ENCODE measurements around the gene SPCS2. TPM values are rescaled to one million over a fixed set of nuclear protein-coding genes. Genes with fewer than 3 reads are reported as not detected.

Gene SPCS2
- total and polyA plus RNA-seq, 2 of the 8 experiments (the other 6 are each of a cell fraction or from before 2014, with no cell fraction given) = 92.7 to 161 TPM

DNA sequence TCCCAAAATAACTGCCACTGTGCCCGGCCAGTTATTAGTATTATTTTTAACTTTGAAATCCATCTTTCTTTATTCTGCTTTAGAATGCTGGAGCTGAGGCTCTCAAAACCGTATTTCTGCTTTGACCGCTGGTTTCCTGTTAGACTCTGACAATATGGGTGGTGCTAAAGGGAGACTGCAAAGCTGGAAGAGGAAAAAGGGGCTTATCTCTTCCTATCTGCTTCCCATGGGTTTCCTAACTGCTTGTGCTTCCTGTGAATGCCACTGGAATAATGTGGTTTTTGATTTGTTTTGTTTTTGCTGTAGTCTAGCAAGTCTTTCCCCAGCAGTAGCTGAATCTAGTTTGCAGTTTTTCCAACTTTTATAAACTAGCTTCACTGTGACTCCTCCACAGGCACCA lies 43.7 kb upstream of the SPCS2 start:
- H3K9ac ChIP-seq (replicated peaks in 1 of 4; ENCODE audit: extremely low read depth in 1 of 4, low read depth in 3 of 4, low read length in 3 of 4) = no peak overlapping the region
- no peak overlapping the region for H4K91ac ChIP-seq (replicated peaks; ENCODE audit: insufficient read length, low read length)
- no peak overlapping the region for H2BK20ac ChIP-seq (ENCODE audit: low read length)
- no peaks in the 10 kb centered on the region for H3K79me2 ChIP-seq (ENCODE audit: control insufficient read depth in 1 of 2, insufficient read depth in 2 of 2, low read length in 2 of 2)
- no peak overlapping the region for H2BK5ac ChIP-seq (ENCODE audit: low read depth, low read length)
- H3K4me1 ChIP-seq (replicated peaks in 1 of 4; ENCODE audit: control insufficient read depth in 3 of 4, insufficient read depth in 4 of 4, low read length in 3 of 4) = no peaks in the 10 kb centered on the region
- no peak overlapping the region for H3K23ac ChIP-seq (ENCODE audit: insufficient read length)
- no peaks in the 10 kb centered on the region for H3K79me1 ChIP-seq (ENCODE audit: low read depth, low read length)
- no peak overlapping the region for H3K18ac ChIP-seq (ENCODE audit: extremely low read depth, low read length)
- H2BK12ac ChIP-seq (ENCODE audit: low read depth, low read length) = no peak overlapping the region
- H4K20me1 ChIP-seq (replicated peaks in 1 of 2; ENCODE audit: control insufficient read depth in 1 of 2, insufficient read depth in 2 of 2, low read length in 2 of 2) = peaks cover 0 to 2% of the 10 kb centered on the region in 2 experiments
- no peaks in the 10 kb centered on the region; a peak in 1 of 8 replicates for H3K36me3 ChIP-seq (ENCODE audit: control insufficient read depth in 2 of 4, insufficient read depth in 4 of 4, low read length in 3 of 4)
- WGBS, 2 experiments (ENCODE audit: extremely low coverage in 1 of 2, insufficient coverage in 1 of 2, insufficient read length in 1 of 2, insufficient replicate concordance in 2 of 2, low coverage in 1 of 2, low lambda C conversion rate in 2 of 2, missing lambda C conversion rate in 1 of 2) = 96% methylated on average over 3 of the region's 3 CpGs; no CpG with 5 or more reads in 1 of the 2 experiments
- no peaks in the 10 kb centered on the region for H3K27me3 ChIP-seq (replicated peaks in 1 of 4; ENCODE audit: control insufficient read depth in 3 of 4, extremely low read depth in 1 of 4, insufficient read depth in 3 of 4, low read length in 3 of 4)
- no peak overlapping the region for H4K8ac ChIP-seq (ENCODE audit: extremely low read depth, insufficient read depth, low read length)
- no peak overlapping the region for H4K5ac ChIP-seq (ENCODE audit: insufficient read length, low read depth, low read length)
- no peak overlapping the region for H2BK15ac ChIP-seq (ENCODE audit: low read length)
- DNase-seq (ENCODE audit: low read depth in 1 of 2, low spot score in 2 of 2) = no peak
- no peak overlapping the region for H2AK5ac ChIP-seq (ENCODE audit: low read depth, low read length)
- H3K23me2 ChIP-seq (ENCODE audit: low read depth, low read length) = no peaks in the 10 kb centered on the region
- H3K27ac ChIP-seq (ENCODE audit: low read depth, low read length) = no peak overlapping the region
- H3K4me3 ChIP-seq (ENCODE audit: extremely low read depth in 1 of 4, insufficient read depth in 2 of 4, low read depth in 3 of 4, low read length in 4 of 4) = no peak overlapping the region
- no peak overlapping the region for H3K56ac ChIP-seq (replicated peaks; ENCODE audit: insufficient read length, low read depth, low read length)
- H2AFZ ChIP-seq (ENCODE audit: low read length) = no peak overlapping the region
- TF ChIP-seq RBBP5 (IDR thresholded peaks at IDR 0.05; ENCODE audit: borderline replicate concordance, low read depth, low read length) (no peak), KDM5A (IDR thresholded peaks at IDR 0.05; ENCODE audit: low read length) (no peak), HDAC2 (IDR thresholded peaks at IDR 0.05; ENCODE audit: borderline replicate concordance in 1 of 2, low read depth in 2 of 2, low read length in 2 of 2) (no peak), KDM4A (IDR thresholded peaks at IDR 0.05; ENCODE audit: low read depth, low read length, severe bottlenecking) (no peak), MAFK (IDR thresholded peaks at IDR 0.05; ENCODE audit: low read depth, low read length) (no peak), RNF2 (IDR thresholded peaks at IDR 0.05; ENCODE audit: borderline replicate concordance, low read depth, low read length, missing control alignments, poor library complexity, severe bottlenecking) (no peak), HDAC6 (IDR thresholded peaks at IDR 0.05; ENCODE audit: low read depth, low read length) (no peak), PHF8 (conservative IDR thresholded peaks at IDR 0.05; ENCODE audit: low read depth, low read length) (no peak), TAF7 (optimal IDR thresholded peaks at IDR 0.05; ENCODE audit: borderline replicate concordance, low read depth, low read length) (no peak)
- TF ChIP-seq, protein P1, sequence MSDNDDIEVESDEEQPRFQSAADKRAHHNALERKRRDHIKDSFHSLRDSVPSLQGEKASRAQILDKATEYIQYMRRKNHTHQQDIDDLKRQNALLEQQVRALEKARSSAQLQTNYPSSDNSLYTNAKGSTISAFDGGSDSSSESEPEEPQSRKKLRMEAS (IDR thresholded peaks at IDR 0.05) = no peak
- TF ChIP-seq, protein P2, sequence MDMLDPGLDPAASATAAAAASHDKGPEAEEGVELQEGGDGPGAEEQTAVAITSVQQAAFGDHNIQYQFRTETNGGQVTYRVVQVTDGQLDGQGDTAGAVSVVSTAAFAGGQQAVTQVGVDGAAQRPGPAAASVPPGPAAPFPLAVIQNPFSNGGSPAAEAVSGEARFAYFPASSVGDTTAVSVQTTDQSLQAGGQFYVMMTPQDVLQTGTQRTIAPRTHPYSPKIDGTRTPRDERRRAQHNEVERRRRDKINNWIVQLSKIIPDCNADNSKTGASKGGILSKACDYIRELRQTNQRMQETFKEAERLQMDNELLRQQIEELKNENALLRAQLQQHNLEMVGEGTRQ (IDR thresholded peaks at IDR 0.05; ENCODE audit: low read length) = no peak
- H3K4ac ChIP-seq (replicated peaks; ENCODE audit: insufficient read length, low read depth, low read length) = no peak overlapping the region
- H3K9me3 ChIP-seq (ENCODE audit: insufficient read depth in 2 of 2, low read depth in 1 of 2, low read length in 1 of 2) = peaks cover 5 to 11% of the 10 kb centered on the region in 2 experiments; a peak in 3 of 4 replicates
- ChIA-PET CTCF (ENCODE audit: partially characterized antibody) (interaction anchor here (1.1 kb wide), 1 partner anchor 10 kb away, joined by 3 read pairs; no protein-coding TSS in a partner anchor), POLR2A (ENCODE audit: partially characterized antibody) (no interaction called here)
- no peak for FAIRE-seq
- no peak overlapping the region for H3K4me2 ChIP-seq (ENCODE audit: insufficient read depth in 1 of 2, low read depth in 2 of 2, low read length in 2 of 2)
- no peak overlapping the region for H3K14ac ChIP-seq (ENCODE audit: insufficient read length)
- no peak overlapping the region for H2BK120ac ChIP-seq (replicated peaks; ENCODE audit: low read depth, low read length)

All from H1 (cell line).